Fibroblast of lung (primary cell): ENCODE data around the gene LCORL. TPM values are rescaled to one million over a fixed set of nuclear protein-coding genes. Genes with fewer than 3 reads are reported as not detected.

Source experiments
- DNase-seq, 2 donors: peaks; one replicate each; pipeline versions ENCODE4 v3.0.0 to v3.0.0-alpha.2; 2010; ENCODE audit warnings: low read depth in 2 of 2
- H2AFZ ChIP-seq: 2 replicates; pipeline ENCODE4 v1.5.1; 2012; ENCODE audit warnings: low read length, control low read depth, inconsistent platforms
- H3K27ac ChIP-seq: 2 replicates; pipeline ENCODE4 v1.5.1; 2011; ENCODE audit warnings: low read length, control low read depth; ENCODE audit not compliant: insufficient read depth
- H3K27me3 ChIP-seq: 2 replicates; pipeline ENCODE4 v1.5.1; 2011; ENCODE audit warnings: mild to moderate bottlenecking, low read length; ENCODE audit not compliant: control insufficient read depth, insufficient read depth
- H3K36me3 ChIP-seq: 2 replicates; pipeline ENCODE4 v1.5.1; 2011; ENCODE audit warnings: low read length; ENCODE audit not compliant: control insufficient read depth, insufficient read depth
- H3K4me1 ChIP-seq: 2 replicates; pipeline ENCODE4 v1.5.1; 2011; ENCODE audit warnings: low read length; ENCODE audit not compliant: control insufficient read depth, insufficient read depth; ENCODE audit errors: extremely low read depth
- H3K4me2 ChIP-seq: 2 replicates; pipeline ENCODE4 v1.5.1; 2011; ENCODE audit warnings: low read length, control low read depth; ENCODE audit not compliant: insufficient read depth; ENCODE audit errors: extremely low read depth
- H3K4me3 ChIP-seq, 4 experiments: fragments of 200-600 bp in 1 of 4; sonication (generic) in 1 of 4; replicated peaks in 1 of 4; 2 replicates each; pipeline ENCODE4 v1.5.1; 2011 to 2016; ENCODE audit warnings: low read length in 4 of 4, low read depth in 3 of 4, mild to moderate bottlenecking in 3 of 4, control low read depth in 2 of 4, inconsistent platforms in 1 of 4, mixed read lengths in 1 of 4; ENCODE audit not compliant: insufficient read depth in 1 of 4; ENCODE audit errors: control extremely low read depth in 1 of 4
- H3K79me2 ChIP-seq: 2 replicates; pipeline ENCODE4 v1.5.1; 2012; ENCODE audit warnings: mild to moderate bottlenecking, low read length, inconsistent platforms; ENCODE audit not compliant: control insufficient read depth, insufficient read depth
- H3K9ac ChIP-seq: 2 replicates; pipeline ENCODE4 v1.5.1; 2011; ENCODE audit warnings: mild to moderate bottlenecking, low read length, control low read depth; ENCODE audit not compliant: insufficient read depth
- H3K9me3 ChIP-seq: 2 replicates; pipeline ENCODE4 v1.5.1; 2012; ENCODE audit warnings: low read depth, low read length; ENCODE audit not compliant: control insufficient read depth, insufficient read depth
- H4K20me1 ChIP-seq: 2 replicates; pipeline ENCODE4 v1.5.1; 2011; ENCODE audit warnings: low read length; ENCODE audit not compliant: control insufficient read depth, insufficient read depth; ENCODE audit errors: extremely low read depth
- CTCF ChIP-seq, 2 donors: IDR thresholded peaks in 1 of 2; conservative IDR thresholded peaks in 1 of 2; 1 replicate in 1 of 2; 2 replicates in 1 of 2; pipeline ENCODE4 v1.5.1; 2011 to 2012; ENCODE audit warnings: low read length in 2 of 2, control low read depth in 1 of 2, inconsistent platforms in 1 of 2, low read depth in 1 of 2, mild to moderate bottlenecking in 1 of 2
- EZH2 ChIP-seq: IDR thresholded peaks from 2 replicates; pipeline ENCODE4 v1.5.1; 2012; ENCODE audit warnings: low read length, control low read depth, mild to moderate bottlenecking; ENCODE audit errors: missing control alignments
- polyA minus RNA-seq: library from RNA; depleted of rRNA, polyadenylated mRNA; stranded (reverse); fragments of >200 nt; gene quantifications from 2 replicates; pipeline ENCODE4 v1.2.3, GENCODE V29; 2011; ENCODE audit warnings: low replicate concordance
- polyA plus RNA-seq, 2 donors: library from polyadenylated mRNA; depleted of rRNA in 1 of 2; stranded (reverse) in 1 of 2; unstranded in 1 of 2; fragments of >200 nt; gene quantifications; 2 replicates each; pipeline ENCODE4 v1.2.1, GENCODE V29; 2011 to 2012; ENCODE audit warnings: missing spikeins in 1 of 2
- total RNA-seq: library from RNA; depleted of rRNA; stranded (reverse); fragments of >200 nt; gene quantifications from 2 replicates; pipeline ENCODE4 v1.2.1, GENCODE V29; 2014

LCORL gene
- 11.0 and 13.5 TPM in 2 replicates for total RNA-seq
- polyA plus RNA-seq, result 6.3 and 8.5 TPM in 2 replicates
- polyA plus RNA-seq (2012), result 7.2 and 8.1 TPM in 2 replicates
- 10.3 and 12.6 TPM in 2 replicates for polyA minus RNA-seq

DNA sequence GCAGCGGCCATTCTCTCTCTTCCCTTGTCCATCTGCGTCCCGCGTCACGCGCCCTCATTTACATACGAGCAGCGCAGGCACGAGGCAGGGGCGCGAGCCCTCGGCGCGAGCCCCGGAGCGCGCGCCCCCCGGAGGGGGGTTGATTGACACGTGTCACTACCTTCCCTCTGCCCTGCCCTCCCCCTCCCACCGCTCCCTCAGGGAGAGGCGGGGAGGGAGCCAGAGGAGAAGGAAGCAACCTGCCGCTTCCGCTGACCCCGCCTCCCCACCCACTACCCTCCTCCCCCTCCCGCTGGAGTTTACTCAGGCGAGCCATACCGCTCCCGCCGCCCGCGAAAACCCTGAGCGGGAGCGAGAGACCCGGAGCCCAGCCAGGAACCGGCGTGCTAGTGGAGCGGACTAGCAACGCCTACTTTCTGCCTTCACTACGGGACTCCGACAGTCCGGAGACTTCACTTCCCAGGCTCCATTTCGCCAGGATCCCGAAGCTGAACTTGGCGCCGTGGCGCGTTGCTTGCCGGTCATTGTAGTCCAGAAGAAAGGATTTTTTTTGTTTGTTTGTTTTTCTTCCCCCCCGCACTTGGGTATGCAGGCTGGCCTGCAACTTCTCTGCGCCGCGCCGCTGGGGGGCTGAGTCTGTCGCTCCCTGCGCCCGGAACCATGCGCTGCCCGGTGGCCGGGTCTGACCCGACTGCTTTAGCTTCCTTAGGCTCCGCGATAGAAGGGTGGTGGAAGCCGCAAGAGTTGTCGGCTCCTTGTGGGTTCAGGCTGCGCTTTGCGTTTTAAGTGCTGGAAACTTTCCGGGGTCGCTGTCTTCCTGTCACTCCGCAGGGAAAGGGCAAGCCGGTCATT lies at the start of gene LCORL:
Gene LCORL, minus strand, starts transcription at position 36 of the 852 bp plus-strand sequence. Its CDS starts 4 bp downstream, at position 32.
- Histone ChIP-seq H4K20me1 (no peaks in the 10 kb centered on the region), H3K4me1 (no peaks in the 10 kb centered on the region), H2AFZ (peak within 1 kb of the TSS; percentile 94), H3K4me2 (peak within 1 kb of the TSS; percentile 88), H3K27ac (peak within 1 kb of the TSS; percentile 91), H3K27me3 (peaks cover 3% of the 10 kb centered on the region), H3K9me3 (no peaks in the 10 kb centered on the region), H3K4me3 (peak within 1 kb of the TSS; percentile 59 to 98 (median 90)), H3K36me3 (no peaks in the 10 kb centered on the region), H3K9ac (peak within 1 kb of the TSS; percentile 90), H3K79me2 (peaks cover 37% of the 10 kb centered on the region)
- peak; percentile 94 to 97 for DNase-seq
- no peak for TF ChIP-seq CTCF (conservative IDR thresholded peaks at IDR 0.05 in 1 of 2, IDR thresholded peaks at IDR 0.05 in 1 of 2; ENCODE audit: low read depth in 1 of 2, low read length in 2 of 2)
- TF ChIP-seq EZH2, result no peak

DNA sequence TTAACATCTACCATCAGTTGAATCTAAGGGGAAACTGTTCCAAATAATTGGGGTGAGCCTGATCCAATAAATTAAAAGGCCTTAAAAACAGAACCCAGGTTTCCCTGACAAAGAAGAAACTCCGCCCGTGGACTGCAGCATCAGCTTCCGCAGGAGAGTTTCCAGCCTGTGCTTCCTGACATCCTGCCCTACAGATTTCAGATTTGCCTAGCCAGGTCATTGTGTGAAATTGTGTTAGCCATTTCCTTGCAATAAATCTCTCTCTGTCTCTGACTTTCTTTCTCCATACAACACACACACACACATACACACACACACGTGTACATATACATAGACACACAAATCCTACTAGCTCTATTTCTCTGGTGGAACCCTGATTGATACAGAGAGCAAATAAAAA lies 48.3 kb upstream of the LCORL start:
- no peak overlapping the region for H3K4me3 ChIP-seq
- no peak overlapping the region for H3K27ac ChIP-seq
- TF ChIP-seq EZH2 (no peak), CTCF (conservative IDR thresholded peaks at IDR 0.05 in 1 of 2, IDR thresholded peaks at IDR 0.05 in 1 of 2; ENCODE audit: low read depth in 1 of 2, low read length in 2 of 2) (no peak)
- no peaks in the 10 kb centered on the region for H3K4me1 ChIP-seq
- no peak overlapping the region for H2AFZ ChIP-seq
- H3K79me2 ChIP-seq, result no peaks in the 10 kb centered on the region
- no peak overlapping the region for H3K4me2 ChIP-seq
- no peaks in the 10 kb centered on the region for H3K27me3 ChIP-seq
- H3K9me3 ChIP-seq, result no peaks in the 10 kb centered on the region
- DNase-seq, result no peak
- H4K20me1 ChIP-seq, result no peaks in the 10 kb centered on the region
- no peaks in the 10 kb centered on the region for H3K36me3 ChIP-seq
- no peak overlapping the region for H3K9ac ChIP-seq

DNA sequence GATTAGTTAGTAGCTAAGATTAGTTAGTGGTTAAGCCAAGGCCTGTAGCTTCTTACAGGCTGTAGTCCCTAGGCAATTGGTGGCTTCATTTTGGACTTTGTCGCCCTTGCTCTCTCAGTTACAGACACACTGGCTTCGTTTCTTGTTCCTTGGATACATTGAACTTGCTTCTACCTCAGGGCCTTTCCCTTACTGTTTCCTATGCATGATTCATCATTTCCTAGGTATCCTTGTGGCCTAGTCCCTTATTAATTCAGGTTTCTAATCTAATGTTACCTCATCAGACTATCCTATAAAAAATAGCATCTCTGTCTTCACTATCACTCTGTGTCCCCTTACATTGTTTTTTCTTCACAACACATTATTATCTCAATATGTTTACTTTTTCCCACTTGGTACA lies 45.5 kb upstream of the LCORL start:
- Histone ChIP-seq H3K9ac (no peak overlapping the region), H3K4me2 (no peak overlapping the region), H4K20me1 (no peaks in the 10 kb centered on the region), H3K36me3 (no peaks in the 10 kb centered on the region), H2AFZ (no peak overlapping the region), H3K4me3 (no peak overlapping the region), H3K9me3 (no peaks in the 10 kb centered on the region), H3K79me2 (no peaks in the 10 kb centered on the region), H3K4me1 (no peaks in the 10 kb centered on the region), H3K27ac (no peak overlapping the region), H3K27me3 (no peaks in the 10 kb centered on the region)
- DNase-seq, result no peak
- TF ChIP-seq CTCF (conservative IDR thresholded peaks at IDR 0.05 in 1 of 2, IDR thresholded peaks at IDR 0.05 in 1 of 2; ENCODE audit: low read depth in 1 of 2, low read length in 2 of 2), result no peak
- no peak for TF ChIP-seq EZH2
